ENCODE data around the gene LAMTOR2. TPM values are rescaled to one million over a fixed set of nuclear protein-coding genes. Genes with fewer than 3 reads are reported as not detected.

The LAMTOR2 gene
- polyA plus RNA-seq, 12 donors: 33.6 to 81.4 (median 36.4) TPM; not detected in 1

Other genes with a start within 250 kb of the LAMTOR2 start
- gene GON4L, start 197.6 kb upstream of the LAMTOR2 start, polyA plus RNA-seq (ENCODE audit: insufficient read length in 12 of 12): 10 to 100 TPM in 11 of 12 donors, not detected in 1; 25.0 to 47.3 (median 33.2) TPM
- gene SYT11, start 195.2 kb upstream of the LAMTOR2 start, polyA plus RNA-seq (ENCODE audit: insufficient read length in 12 of 12): 100 to 1,000 TPM in 1 of 12 donors, 10 to 100 TPM in 11; 13.6 to 133 (median 16.9) TPM
- 10 to 100 TPM in 11 of 12 donors, not detected in 1; 17.7 to 33.4 (median 28.7) TPM for gene RIT1, start 143.4 kb upstream of the LAMTOR2 start, polyA plus RNA-seq (ENCODE audit: insufficient read length in 12 of 12)
- 10 to 100 TPM in 11 of 12 donors, not detected in 1; 25.3 to 71.3 (median 37.7) TPM for gene KHDC4, start 120.4 kb upstream of the LAMTOR2 start, polyA plus RNA-seq (ENCODE audit: insufficient read length in 12 of 12)
- gene RXFP4, start 113.1 kb upstream of the LAMTOR2 start, polyA plus RNA-seq (ENCODE audit: insufficient read length in 12 of 12): under 1 TPM in 7 of 12 donors, not detected in 5; 0.12 to 0.62 (median 0.20) TPM
- gene ARHGEF2, start 76.2 kb upstream of the LAMTOR2 start, polyA plus RNA-seq (ENCODE audit: insufficient read length in 12 of 12): 100 to 1,000 TPM; 119 to 396 (median 157) TPM
- 100 to 1,000 TPM in 11 of 12 donors, not detected in 1; 209 to 317 (median 230) TPM for gene SSR2, start 33.8 kb upstream of the LAMTOR2 start, polyA plus RNA-seq (ENCODE audit: insufficient read length in 12 of 12)
- 10 to 100 TPM in 11 of 12 donors, not detected in 1; 40.2 to 55.3 (median 47.1) TPM for gene UBQLN4, start 984 bp upstream of the LAMTOR2 start, polyA plus RNA-seq (ENCODE audit: insufficient read length in 12 of 12)
- 10 to 100 TPM in 3 of 12 donors, 1 to 10 TPM in 1, under 1 TPM in 7, not detected in 1; 0.18 to 39.5 (median 0.65) TPM for gene RAB25, start 6.4 kb downstream of the LAMTOR2 start, polyA plus RNA-seq (ENCODE audit: insufficient read length in 12 of 12)
- 100 to 1,000 TPM in 1 of 12 donors, 10 to 100 TPM in 11; 17.0 to 113 (median 23.9) TPM for gene MEX3A, start 27.7 kb downstream of the LAMTOR2 start, polyA plus RNA-seq (ENCODE audit: insufficient read length in 12 of 12)
- gene LMNA, start 59.9 kb downstream of the LAMTOR2 start, polyA plus RNA-seq (ENCODE audit: insufficient read length in 12 of 12): 100 to 1,000 TPM; 240 to 804 (median 293) TPM
- 10 to 100 TPM in 2 of 12 donors, 1 to 10 TPM in 9, not detected in 1; 2.2 to 16.5 (median 3.4) TPM for gene SEMA4A, start 98.8 kb downstream of the LAMTOR2 start, polyA plus RNA-seq (ENCODE audit: insufficient read length in 12 of 12)
- 10 to 100 TPM in 11 of 12 donors, not detected in 1; 10.5 to 15.8 (median 12.1) TPM for gene SLC25A44, start 139.3 kb downstream of the LAMTOR2 start, polyA plus RNA-seq (ENCODE audit: insufficient read length in 12 of 12)
- 10 to 100 TPM in 11 of 12 donors, not detected in 1; 37.1 to 66.7 (median 40.6) TPM for gene PMF1, start 158.2 kb downstream of the LAMTOR2 start, polyA plus RNA-seq (ENCODE audit: insufficient read length in 12 of 12)
- 1 to 10 TPM in 6 of 12 donors, under 1 TPM in 4, not detected in 2; 0.38 to 4.8 (median 1.4) TPM for gene BGLAP, start 187.4 kb downstream of the LAMTOR2 start, polyA plus RNA-seq (ENCODE audit: insufficient read length in 12 of 12)
- 1 to 10 TPM in 11 of 12 donors, not detected in 1; 1.6 to 6.9 (median 3.6) TPM for gene PAQR6, start 193.3 kb downstream of the LAMTOR2 start, polyA plus RNA-seq (ENCODE audit: insufficient read length in 12 of 12)
- gene SMG5, start 228.0 kb downstream of the LAMTOR2 start, polyA plus RNA-seq (ENCODE audit: insufficient read length in 12 of 12): 10 to 100 TPM in 11 of 12 donors, not detected in 1; 38.6 to 55.8 (median 48.6) TPM
- 10 to 100 TPM in 1 of 12 donors, 1 to 10 TPM in 10, not detected in 1; 3.5 to 17.4 (median 4.2) TPM for gene TMEM79, start 229.5 kb downstream of the LAMTOR2 start, polyA plus RNA-seq (ENCODE audit: insufficient read length in 12 of 12)
- 10 to 100 TPM in 11 of 12 donors, not detected in 1; 12.7 to 57.9 (median 21.4) TPM for gene GLMP, start 240.9 kb downstream of the LAMTOR2 start, polyA plus RNA-seq (ENCODE audit: insufficient read length in 12 of 12)
- under 1 TPM in 1 of 12 donors, not detected in 11; 0.27 TPM for gene VHLL, start 244.5 kb downstream of the LAMTOR2 start, polyA plus RNA-seq (ENCODE audit: insufficient read length in 12 of 12)

Data from muscle of arm (tissue), 12 donors.